H9 (cell line): Measurements from ENCODE around the gene ILF3. TPM values are rescaled to one million over a fixed set of nuclear protein-coding genes. Genes with fewer than 3 reads are reported as not detected.

ENCODE experiments used
- DNase-seq: peaks from one replicate; pipeline ENCODE4 v3.0.0-alpha.2; 2017
- H2AFZ ChIP-seq: one replicate; pipeline ENCODE4 v1.6.1; 2013; ENCODE audit warnings: mild to moderate bottlenecking, low read length, control low read depth, moderate library complexity
- H2AK5ac ChIP-seq: 2 replicates; pipeline ENCODE4 v1.6.1; 2013; ENCODE audit warnings: low read length, control low read depth, mixed read lengths; ENCODE audit not compliant: insufficient read length
- H2BK120ac ChIP-seq: one replicate; pipeline ENCODE4 v1.6.1; 2013; ENCODE audit warnings: low read depth, mild to moderate bottlenecking, low read length, control low read depth, inconsistent platforms; ENCODE audit not compliant: poor library complexity, severe bottlenecking
- H2BK12ac ChIP-seq: 2 replicates; pipeline ENCODE4 v1.6.1; 2013; ENCODE audit warnings: low read length, control low read depth, mixed read lengths, low read depth; ENCODE audit not compliant: insufficient read length
- H2BK15ac ChIP-seq: 2 replicates; pipeline ENCODE4 v1.6.1; 2013; ENCODE audit warnings: low read depth, low read length, control low read depth
- H2BK20ac ChIP-seq: one replicate; pipeline ENCODE4 v1.6.1; 2013; ENCODE audit warnings: low read depth, mild to moderate bottlenecking, low read length, control low read depth, inconsistent platforms; ENCODE audit not compliant: poor library complexity, severe bottlenecking
- H2BK5ac ChIP-seq: 2 replicates; pipeline ENCODE4 v1.6.1; 2013; ENCODE audit warnings: low read length, control low read depth, mixed read lengths; ENCODE audit not compliant: insufficient read length
- H3K14ac ChIP-seq: 2 replicates; pipeline ENCODE4 v1.6.1; 2013; ENCODE audit warnings: low read length, control low read depth; ENCODE audit not compliant: insufficient read depth
- H3K18ac ChIP-seq: 2 replicates; pipeline ENCODE4 v1.6.1; 2013; ENCODE audit warnings: low read depth, mild to moderate bottlenecking, mixed read lengths, low read length, control low read depth; ENCODE audit not compliant: insufficient read length
- H3K23ac ChIP-seq: 2 replicates; pipeline ENCODE4 v1.6.1; 2013; ENCODE audit warnings: low read length, control low read depth, mixed read lengths, low read depth; ENCODE audit not compliant: insufficient read length
- H3K23me2 ChIP-seq: 2 replicates; pipeline ENCODE4 v1.6.1; 2013; ENCODE audit warnings: low read depth, mild to moderate bottlenecking, mixed read lengths, low read length, control low read depth; ENCODE audit not compliant: insufficient read length, poor library complexity, severe bottlenecking
- H3K27ac ChIP-seq: 2 replicates; pipeline ENCODE4 v1.5.1; 2013; ENCODE audit warnings: low read length, control low read depth, mixed read lengths, low read depth; ENCODE audit not compliant: insufficient read length
- H3K27me3 ChIP-seq: 2 replicates; pipeline ENCODE4 v1.6.1; 2013; ENCODE audit warnings: low read length, control low read depth, inconsistent platforms; ENCODE audit not compliant: insufficient read depth
- H3K4ac ChIP-seq: 2 replicates; pipeline ENCODE4 v1.6.1; 2013; ENCODE audit warnings: low read depth, mild to moderate bottlenecking, control low read depth, inconsistent platforms, low read length, moderate library complexity
- H3K4me1 ChIP-seq: 2 replicates; pipeline ENCODE4 v1.6.1; 2013; ENCODE audit warnings: low read length, control low read depth, inconsistent platforms; ENCODE audit not compliant: insufficient read depth
- H3K4me2 ChIP-seq: 2 replicates; pipeline ENCODE4 v1.6.1; 2013; ENCODE audit warnings: low read length, control low read depth, mixed read lengths; ENCODE audit not compliant: insufficient read length, insufficient read depth
- H3K56ac ChIP-seq: 2 replicates; pipeline ENCODE4 v1.6.1; 2013; ENCODE audit warnings: low read depth, mild to moderate bottlenecking, mixed read lengths, low read length, control low read depth; ENCODE audit not compliant: insufficient read length
- H3K79me1 ChIP-seq: 2 replicates; pipeline ENCODE4 v1.6.1; 2013; ENCODE audit warnings: low read depth, mild to moderate bottlenecking, moderate library complexity, low read length, control low read depth, inconsistent platforms; ENCODE audit not compliant: insufficient read depth, poor library complexity, severe bottlenecking
- H3K79me2 ChIP-seq: 2 replicates; pipeline ENCODE4 v1.6.1; 2013; ENCODE audit warnings: low read length, control low read depth, inconsistent platforms; ENCODE audit not compliant: insufficient read depth
- H3K9ac ChIP-seq: 2 replicates; pipeline ENCODE4 v1.6.1; 2013; ENCODE audit warnings: low read length, control low read depth, mixed read lengths; ENCODE audit not compliant: insufficient read length; ENCODE audit errors: extremely low read depth
- H3K9me3 ChIP-seq: one replicate; pipeline ENCODE4 v1.6.1; 2013; ENCODE audit warnings: low read depth, low read length, inconsistent platforms; ENCODE audit not compliant: control insufficient read depth
- H3T11ph ChIP-seq: one replicate; pipeline ENCODE4 v1.6.1; 2013; ENCODE audit warnings: mild to moderate bottlenecking, low read length, control low read depth, inconsistent platforms
- H4K20me1 ChIP-seq: one replicate; pipeline ENCODE4 v1.6.1; 2013; ENCODE audit not compliant: control insufficient read depth, insufficient read length, insufficient read depth
- H4K5ac ChIP-seq: 2 replicates; pipeline ENCODE4 v1.6.1; 2013; ENCODE audit warnings: low read depth, mild to moderate bottlenecking, mixed read lengths, low read length, control low read depth; ENCODE audit not compliant: insufficient read length
- H4K8ac ChIP-seq: replicated peaks from 2 replicates; pipeline ENCODE4 v1.6.1; 2013; ENCODE audit warnings: low read length, control low read depth, mixed read lengths, low read depth; ENCODE audit not compliant: insufficient read length
- H4K91ac ChIP-seq: 2 replicates; pipeline ENCODE4 v1.6.1; 2013; ENCODE audit warnings: low read depth, mild to moderate bottlenecking, moderate library complexity, mixed read lengths, low read length, control low read depth; ENCODE audit not compliant: insufficient read length
- H3K27ac Mint-ChIP-seq, 3 experiments: 2 replicates in 2 of 3; 3 replicates in 1 of 3; pipeline ENCODE4 v1.8.0; 2020 to 2021; ENCODE audit warnings: mixed read lengths in 3 of 3, mild to moderate bottlenecking in 1 of 3, moderate library complexity in 1 of 3
- H3K27me3 Mint-ChIP-seq: 2 replicates; pipeline ENCODE4 v1.8.0; 2021; ENCODE audit warnings: low read depth, mild to moderate bottlenecking, moderate library complexity, mixed read lengths
- H3K36me3 Mint-ChIP-seq, 3 experiments: 2 replicates in 2 of 3; 3 replicates in 1 of 3; pipeline ENCODE4 v1.8.0; 2020 to 2021; ENCODE audit warnings: low read depth in 3 of 3, mixed read lengths in 3 of 3; ENCODE audit not compliant: insufficient read depth in 1 of 3
- H3K4me1 Mint-ChIP-seq, 2 experiments: 2 replicates each; pipeline ENCODE4 v1.8.0; 2020; ENCODE audit warnings: mixed read lengths in 2 of 2
- H3K4me3 Mint-ChIP-seq, 2 experiments: 2 replicates in 1 of 2; 3 replicates in 1 of 2; pipeline ENCODE4 v1.8.0; 2020 to 2021; ENCODE audit warnings: mild to moderate bottlenecking in 2 of 2, mixed read lengths in 2 of 2, moderate library complexity in 1 of 2
- H3K9me3 Mint-ChIP-seq, 2 experiments: 2 replicates in 1 of 2; 3 replicates in 1 of 2; pipeline ENCODE4 v1.8.0; 2020; ENCODE audit warnings: mild to moderate bottlenecking in 2 of 2, mixed read lengths in 2 of 2, moderate library complexity in 1 of 2
- WGBS: extraction: QIAGEN DNeasy Blood & Tissue Kit; methylation state at CpG from one replicate; pipeline ENCODE4 v1.1.7; 2013; ENCODE audit warnings: missing lambda C conversion rate, low lambda C conversion rate, mixed read lengths; ENCODE audit not compliant: insufficient read length; ENCODE audit errors: extremely low coverage; 5-methylcytosine and 5-hydroxymethylcytosine counted together
- total RNA-seq: library from RNA; stranded (reverse); gene quantifications from 2 replicates; pipeline ENCODE4 v1.2.1, GENCODE V29; 2021
- TF ChIP-seq, protein P1 (sequence below): fragments of 200-600 bp; sonication (generic); conservative IDR thresholded peaks from 3 replicates; pipeline ENCODE4 v1.8.0; 2021; ENCODE audit warnings: antibody characterized with exemption, mild to moderate bottlenecking

ILF3 gene
- total RNA-seq, 1 experiment from 2014 or later: 841 TPM

- Mint-ChIP-seq H3K36me3 (peaks cover 6 to 18% (median 17%) of the 10 kb centered on the region in 3 experiments; a peak in 6 of 7 replicates), H3K9me3 (no peaks in the 10 kb centered on the region), H3K27ac (peak overlapping the region in 2 of 3 experiments; percentile 91 to 96; a peak in 3 of 7 replicates), H3K4me1 (peaks cover 11 to 13% of the 10 kb centered on the region in 2 experiments), H3K4me3 (peak overlapping the region; percentile 79 to 82), H3K27me3 (no peaks in the 10 kb centered on the region)
- no peak overlapping the region for H4K8ac ChIP-seq
- H2BK5ac ChIP-seq: no peak overlapping the region
- H3K14ac ChIP-seq: no peak overlapping the region
- H3K9me3 ChIP-seq: no peaks in the 10 kb centered on the region
- H3K56ac ChIP-seq: no peak overlapping the region
- no peak overlapping the region for H2BK120ac ChIP-seq
- no peak overlapping the region for H2AK5ac ChIP-seq
- peak overlapping the region; percentile 91 for H3K18ac ChIP-seq
- H2AFZ ChIP-seq: no peak overlapping the region
- no peak overlapping the region for H3K23ac ChIP-seq
- TF ChIP-seq, protein P1, sequence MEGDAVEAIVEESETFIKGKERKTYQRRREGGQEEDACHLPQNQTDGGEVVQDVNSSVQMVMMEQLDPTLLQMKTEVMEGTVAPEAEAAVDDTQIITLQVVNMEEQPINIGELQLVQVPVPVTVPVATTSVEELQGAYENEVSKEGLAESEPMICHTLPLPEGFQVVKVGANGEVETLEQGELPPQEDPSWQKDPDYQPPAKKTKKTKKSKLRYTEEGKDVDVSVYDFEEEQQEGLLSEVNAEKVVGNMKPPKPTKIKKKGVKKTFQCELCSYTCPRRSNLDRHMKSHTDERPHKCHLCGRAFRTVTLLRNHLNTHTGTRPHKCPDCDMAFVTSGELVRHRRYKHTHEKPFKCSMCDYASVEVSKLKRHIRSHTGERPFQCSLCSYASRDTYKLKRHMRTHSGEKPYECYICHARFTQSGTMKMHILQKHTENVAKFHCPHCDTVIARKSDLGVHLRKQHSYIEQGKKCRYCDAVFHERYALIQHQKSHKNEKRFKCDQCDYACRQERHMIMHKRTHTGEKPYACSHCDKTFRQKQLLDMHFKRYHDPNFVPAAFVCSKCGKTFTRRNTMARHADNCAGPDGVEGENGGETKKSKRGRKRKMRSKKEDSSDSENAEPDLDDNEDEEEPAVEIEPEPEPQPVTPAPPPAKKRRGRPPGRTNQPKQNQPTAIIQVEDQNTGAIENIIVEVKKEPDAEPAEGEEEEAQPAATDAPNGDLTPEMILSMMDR: no peak
- DNase-seq: no peak
- WGBS: no CpG with 5 or more reads among the region's 6 CpGs
- H4K91ac ChIP-seq: no peak overlapping the region
- peaks cover 4% of the 10 kb centered on the region; the same call in 1 of the 2 replicates for H3K4me1 ChIP-seq
- H2BK15ac ChIP-seq: no peak overlapping the region
- no peaks in the 10 kb centered on the region for H4K20me1 ChIP-seq
- no peaks in the 10 kb centered on the region for H3K27me3 ChIP-seq
- H3T11ph ChIP-seq: no peak overlapping the region
- 0 out of 2 replicates have a peak overlapping the region, but pooled peaks have one; percentile 11 for H3K4ac ChIP-seq
- H3K79me1 ChIP-seq: peaks cover 3% of the 10 kb centered on the region
- H2BK20ac ChIP-seq: no peak overlapping the region
- peak overlapping the region; percentile 89 for H3K4me2 ChIP-seq
- no peaks in the 10 kb centered on the region for H3K79me2 ChIP-seq
- no peak overlapping the region for H3K9ac ChIP-seq
- H3K23me2 ChIP-seq: peaks cover 10% of the 10 kb centered on the region
- H3K27ac ChIP-seq: peak overlapping the region; percentile 57
- no peak overlapping the region for H4K5ac ChIP-seq
- H2BK12ac ChIP-seq: no peak overlapping the region
Observed at GRCh38 chr19:10624585-10624984, 29.6 kb upstream of the ILF3 start.
